ENCODE data around the gene SPSB4.

The SPSB4 gene

GRCh38 chr3:141058996-141059395 lies 7.8 kb downstream of the SPSB4 start:
- in situ Hi-C loops (cut with MboI; ENCODE audit: low pct_unique_long_range_greater_than_20kb, low sequenced_read_pairs, unreplicated experiment), result no loop called here
- no peak for DNase-seq (ENCODE audit: low spot score)
- TF ChIP-seq CTCF (IDR thresholded peaks at IDR 0.05; ENCODE audit: extremely low read depth, insufficient read depth, missing control alignments), result no peak

DNA sequence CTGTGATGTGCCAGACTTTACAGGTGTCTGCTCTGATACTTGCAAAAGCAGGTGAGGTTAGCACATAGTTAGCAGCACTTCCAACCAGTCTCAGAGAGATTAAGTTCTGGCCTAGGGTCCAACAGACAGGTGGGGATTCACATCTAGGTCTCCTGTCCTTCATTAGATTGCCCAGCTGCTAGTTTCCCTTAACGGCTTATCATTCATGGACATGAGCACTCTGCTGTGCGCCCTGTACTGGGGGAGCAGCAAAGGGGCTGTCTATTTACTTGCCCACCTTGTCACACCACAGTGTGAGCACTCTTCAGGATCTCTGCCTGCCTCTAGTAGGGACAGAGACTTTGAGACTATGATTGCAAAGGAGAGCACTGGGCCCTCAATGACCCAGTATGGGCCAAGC lies 8.7 kb downstream of the SPSB4 start:
- no peak for DNase-seq (ENCODE audit: low spot score)
- in situ Hi-C loops (cut with MboI; ENCODE audit: low pct_unique_long_range_greater_than_20kb, low sequenced_read_pairs, unreplicated experiment), result no loop called here
- no peak for TF ChIP-seq CTCF (IDR thresholded peaks at IDR 0.05; ENCODE audit: extremely low read depth, insufficient read depth, missing control alignments)

- no peak for TF ChIP-seq CTCF (IDR thresholded peaks at IDR 0.05; ENCODE audit: extremely low read depth, insufficient read depth, missing control alignments)
- in situ Hi-C loops (cut with MboI; ENCODE audit: low pct_unique_long_range_greater_than_20kb, low sequenced_read_pairs, unreplicated experiment), result no loop called here
Observed at GRCh38 chr3:141060327-141060726, 9.2 kb downstream of the SPSB4 start.

GRCh38 chr3:141063831-141064230 lies 12.7 kb downstream of the SPSB4 start:
- no peak for DNase-seq (ENCODE audit: low spot score)
- TF ChIP-seq CTCF (IDR thresholded peaks at IDR 0.05; ENCODE audit: extremely low read depth, insufficient read depth, missing control alignments), result no peak
- in situ Hi-C loops (cut with MboI; ENCODE audit: low pct_unique_long_range_greater_than_20kb, low sequenced_read_pairs, unreplicated experiment), result no loop called here

More at GRCh38 chr3:141060327-141060726, 9.2 kb downstream of the SPSB4 start:
- DNase-seq (ENCODE audit: low spot score), result no peak

DNA sequence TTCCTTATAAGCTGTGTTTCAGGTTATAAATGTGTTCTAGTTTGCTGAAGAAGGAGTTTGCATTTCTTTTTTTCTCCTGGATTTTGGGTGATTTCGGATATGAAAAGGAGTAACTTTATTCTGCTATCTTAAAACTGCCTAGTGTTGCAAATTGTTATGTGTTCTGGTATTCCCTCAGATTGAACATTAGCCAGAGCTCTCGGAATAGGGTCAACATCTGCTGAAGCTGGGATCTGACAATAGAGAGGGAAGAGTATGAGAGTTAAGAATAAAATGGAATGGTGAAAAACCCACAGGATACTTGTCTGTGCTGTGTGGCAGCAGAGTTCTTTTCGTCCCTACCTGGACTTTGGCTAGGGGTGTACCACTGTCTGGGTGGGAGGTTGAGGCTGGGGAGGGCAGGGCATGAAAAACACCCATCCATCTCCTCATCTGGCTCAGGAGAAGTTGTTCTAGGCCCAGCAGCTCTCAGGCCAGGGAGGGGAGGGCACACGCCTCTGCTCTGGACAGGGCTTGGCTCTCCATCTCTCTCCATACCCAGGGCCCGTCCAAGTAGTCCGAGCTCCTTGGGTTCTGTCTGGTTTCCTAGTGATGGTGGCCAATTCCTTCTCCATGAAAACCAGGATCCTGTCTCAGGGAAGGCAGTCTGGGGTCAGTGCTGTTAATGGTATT lies 13.2 kb downstream of the SPSB4 start:
- no peak for DNase-seq (ENCODE audit: low spot score)
- in situ Hi-C loops (cut with MboI; ENCODE audit: low pct_unique_long_range_greater_than_20kb, low sequenced_read_pairs, unreplicated experiment), result no loop called here
- no peak for TF ChIP-seq CTCF (IDR thresholded peaks at IDR 0.05; ENCODE audit: extremely low read depth, insufficient read depth, missing control alignments)

- no peak for TF ChIP-seq CTCF (IDR thresholded peaks at IDR 0.05; ENCODE audit: extremely low read depth, insufficient read depth, missing control alignments)
- in situ Hi-C loops (cut with MboI; ENCODE audit: low pct_unique_long_range_greater_than_20kb, low sequenced_read_pairs, unreplicated experiment), result no loop called here
- DNase-seq (ENCODE audit: low spot score), result no peak
Observed at GRCh38 chr3:141065258-141065657, 14.1 kb downstream of the SPSB4 start.
